DOHH2 (cell line): ENCODE measurements around the gene CCL23.

Experiments
- H3F3A ChIP-seq: fragments of 200-600 bp; sonication (generic), shearing (Covaris generic); 2 replicates; pipeline ENCODE4 v1.6.0; 2016; ENCODE audit warnings: antibody characterized with exemption, mild to moderate bottlenecking; ENCODE audit not compliant: control insufficient read depth, insufficient read depth
- H3K27ac ChIP-seq: fragments of 200-600 bp; sonication (generic); 2 replicates; pipeline ENCODE4 v1.5.1; 2014; ENCODE audit warnings: low read depth, mild to moderate bottlenecking, low read length, moderate library complexity
- H3K27me3 ChIP-seq: fragments of 200-600 bp; sonication (generic); 2 replicates; pipeline ENCODE4 v1.6.1; 2014; ENCODE audit warnings: mild to moderate bottlenecking, low read length, mixed read lengths; ENCODE audit not compliant: control insufficient read depth
- H3K36me3 ChIP-seq: fragments of 200-600 bp; sonication (generic); 2 replicates; pipeline ENCODE4 v1.6.1; 2014; ENCODE audit warnings: mild to moderate bottlenecking, low read length, moderate library complexity, mixed read lengths; ENCODE audit not compliant: control insufficient read depth
- H3K4me1 ChIP-seq: fragments of 200-600 bp; sonication (generic); 2 replicates; pipeline ENCODE4 v1.6.1; 2014; ENCODE audit warnings: mild to moderate bottlenecking, low read length, mixed read lengths; ENCODE audit not compliant: control insufficient read depth
- H3K4me2 ChIP-seq: fragments of 200-600 bp; sonication (generic); 2 replicates; pipeline ENCODE4 v1.6.0; 2014; ENCODE audit warnings: mild to moderate bottlenecking, low read length, moderate library complexity
- H3K4me3 ChIP-seq: fragments of 200-600 bp; sonication (generic); 2 replicates; pipeline ENCODE4 v1.5.1; 2014; ENCODE audit warnings: mild to moderate bottlenecking, low read length, mixed read lengths
- H3K79me2 ChIP-seq: fragments of 200-600 bp; sonication (generic); 2 replicates; pipeline ENCODE4 v1.6.1; 2014; ENCODE audit warnings: mild to moderate bottlenecking, low read length, mixed read lengths; ENCODE audit not compliant: control insufficient read depth
- H3K9me2 ChIP-seq: fragments of 200-600 bp; sonication (generic); replicated peaks from 2 replicates; pipeline ENCODE4 v1.6.1; 2014; ENCODE audit warnings: mild to moderate bottlenecking, low read length, mixed read lengths; ENCODE audit not compliant: control insufficient read depth
- H3K9me3 ChIP-seq: fragments of 200-600 bp; sonication (generic); 2 replicates; pipeline ENCODE4 v1.6.1; 2014; ENCODE audit warnings: antibody characterized with exemption, low read length, mixed read lengths; ENCODE audit not compliant: control insufficient read depth, insufficient read depth
- H4K20me1 ChIP-seq: fragments of 200-600 bp; sonication (generic); 2 replicates; pipeline ENCODE4 v1.6.0; 2014; ENCODE audit warnings: low read depth, mild to moderate bottlenecking, antibody characterized with exemption, low read length, moderate library complexity; ENCODE audit not compliant: control insufficient read depth, insufficient read depth
- EZH2phosphoT487 ChIP-seq: fragments of 200-600 bp; sonication (generic); IDR thresholded peaks from 2 replicates; pipeline ENCODE4 v1.6.1; 2017; ENCODE audit warnings: borderline replicate concordance, mild to moderate bottlenecking, antibody characterized with exemption, low read length, moderate library complexity, mixed read lengths
- TF ChIP-seq, protein P1 (sequence below): fragments of 200-600 bp; sonication (generic); IDR thresholded peaks from one replicate; pipeline ENCODE4 v1.5.1; 2014; ENCODE audit warnings: antibody characterized with exemption, mild to moderate bottlenecking, low read depth, low read length; ENCODE audit not compliant: poor library complexity, severe bottlenecking

The CCL23 gene

GRCh38 chr17:36002631-36003030 lies 15.1 kb downstream of the CCL23 start:
- no peaks in the 10 kb centered on the region for H3F3A ChIP-seq

DNA sequence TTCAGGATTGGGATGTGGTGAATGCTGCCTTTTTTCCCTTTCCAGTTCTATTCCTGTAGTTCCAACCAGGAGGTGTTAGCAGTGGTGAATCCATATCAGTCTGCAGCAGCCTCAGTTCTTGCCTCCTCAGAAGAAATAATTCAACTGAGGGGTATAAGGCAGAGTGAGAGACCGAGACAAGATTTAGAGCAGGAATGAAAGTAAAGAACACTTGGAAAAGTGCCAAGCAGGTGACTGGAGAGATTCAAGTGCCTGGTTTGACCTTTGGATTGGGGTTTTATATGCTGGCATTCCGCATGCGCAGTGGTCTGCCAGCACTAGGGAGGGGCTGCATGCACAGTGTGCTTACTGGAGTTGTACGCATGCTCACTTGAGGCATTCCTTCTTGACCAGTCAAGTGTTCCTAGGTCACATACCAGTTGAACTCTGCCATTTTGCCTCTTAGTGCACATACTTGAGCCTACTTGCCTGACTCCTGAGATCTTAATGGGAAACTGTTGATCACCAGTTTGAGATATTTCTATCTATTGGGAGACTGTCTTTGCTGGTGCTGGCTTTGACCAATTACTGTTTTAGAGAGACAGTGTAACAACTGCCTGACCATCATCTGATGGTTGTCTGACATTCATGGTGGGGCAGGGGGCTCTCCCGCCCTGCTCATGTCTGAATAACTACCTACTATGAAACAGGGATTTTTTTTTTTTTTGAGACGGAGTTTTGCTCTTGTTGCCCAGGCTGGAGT lies 15.7 kb downstream of the CCL23 start:
- Histone ChIP-seq H3K36me3 (no peaks in the 10 kb centered on the region), H3K4me3 (no peak overlapping the region), H4K20me1 (no peaks in the 10 kb centered on the region), H3K4me2 (no peak overlapping the region), H3K9me3 (no peaks in the 10 kb centered on the region), H3K4me1 (no peaks in the 10 kb centered on the region), H3F3A (no peaks in the 10 kb centered on the region), H3K27ac (no peak overlapping the region), H3K27me3 (peaks cover 41% of the 10 kb centered on the region), H3K79me2 (no peaks in the 10 kb centered on the region), H3K9me2 (no peaks in the 10 kb centered on the region)
- no peak for TF ChIP-seq EZH2phosphoT487
- TF ChIP-seq, protein P1, sequence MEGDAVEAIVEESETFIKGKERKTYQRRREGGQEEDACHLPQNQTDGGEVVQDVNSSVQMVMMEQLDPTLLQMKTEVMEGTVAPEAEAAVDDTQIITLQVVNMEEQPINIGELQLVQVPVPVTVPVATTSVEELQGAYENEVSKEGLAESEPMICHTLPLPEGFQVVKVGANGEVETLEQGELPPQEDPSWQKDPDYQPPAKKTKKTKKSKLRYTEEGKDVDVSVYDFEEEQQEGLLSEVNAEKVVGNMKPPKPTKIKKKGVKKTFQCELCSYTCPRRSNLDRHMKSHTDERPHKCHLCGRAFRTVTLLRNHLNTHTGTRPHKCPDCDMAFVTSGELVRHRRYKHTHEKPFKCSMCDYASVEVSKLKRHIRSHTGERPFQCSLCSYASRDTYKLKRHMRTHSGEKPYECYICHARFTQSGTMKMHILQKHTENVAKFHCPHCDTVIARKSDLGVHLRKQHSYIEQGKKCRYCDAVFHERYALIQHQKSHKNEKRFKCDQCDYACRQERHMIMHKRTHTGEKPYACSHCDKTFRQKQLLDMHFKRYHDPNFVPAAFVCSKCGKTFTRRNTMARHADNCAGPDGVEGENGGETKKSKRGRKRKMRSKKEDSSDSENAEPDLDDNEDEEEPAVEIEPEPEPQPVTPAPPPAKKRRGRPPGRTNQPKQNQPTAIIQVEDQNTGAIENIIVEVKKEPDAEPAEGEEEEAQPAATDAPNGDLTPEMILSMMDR = no peak

More at GRCh38 chr17:36002631-36003030, 15.1 kb downstream of the CCL23 start:
- no peaks in the 10 kb centered on the region for H3K36me3 ChIP-seq
- H3K79me2 ChIP-seq = no peaks in the 10 kb centered on the region
- H4K20me1 ChIP-seq = no peaks in the 10 kb centered on the region
- no peaks in the 10 kb centered on the region for H3K4me1 ChIP-seq
- no peaks in the 10 kb centered on the region for H3K9me3 ChIP-seq
- H3K27me3 ChIP-seq = peaks cover 41% of the 10 kb centered on the region
- H3K4me2 ChIP-seq = no peak overlapping the region
- H3K9me2 ChIP-seq = no peaks in the 10 kb centered on the region
- TF ChIP-seq, protein P1 = no peak
- TF ChIP-seq EZH2phosphoT487 = no peak
- no peak overlapping the region for H3K4me3 ChIP-seq
- H3K27ac ChIP-seq = no peak overlapping the region

GRCh38 chr17:36001110-36001771 lies 16.5 kb downstream of the CCL23 start, which contains the start of gene CCL15:
Gene CCL15 (minus strand): TSS chr17:36001553. CDS start chr17:36001492, 61 bp downstream.
- Histone ChIP-seq H3K4me2 (no peak within 1 kb of the TSS), H3K9me3 (no peaks in the 10 kb centered on the region), H3K4me3 (no peak within 1 kb of the TSS), H4K20me1 (no peaks in the 10 kb centered on the region), H3K9me2 (no peaks in the 10 kb centered on the region), H3K27ac (no peak within 1 kb of the TSS), H3K79me2 (no peaks in the 10 kb centered on the region), H3K27me3 (peaks cover 41% of the 10 kb centered on the region), H3F3A (no peaks in the 10 kb centered on the region), H3K36me3 (no peaks in the 10 kb centered on the region), H3K4me1 (no peaks in the 10 kb centered on the region)
- TF ChIP-seq, protein P1 = no peak
- no peak for TF ChIP-seq EZH2phosphoT487
